Fibroblast of upper back skin (primary cell): ENCODE results near the gene PREX1.

Source experiments
- DNase-seq: peaks from one replicate; pipeline ENCODE4 v3.0.0-alpha.2; 2013

The PREX1 gene

DNA sequence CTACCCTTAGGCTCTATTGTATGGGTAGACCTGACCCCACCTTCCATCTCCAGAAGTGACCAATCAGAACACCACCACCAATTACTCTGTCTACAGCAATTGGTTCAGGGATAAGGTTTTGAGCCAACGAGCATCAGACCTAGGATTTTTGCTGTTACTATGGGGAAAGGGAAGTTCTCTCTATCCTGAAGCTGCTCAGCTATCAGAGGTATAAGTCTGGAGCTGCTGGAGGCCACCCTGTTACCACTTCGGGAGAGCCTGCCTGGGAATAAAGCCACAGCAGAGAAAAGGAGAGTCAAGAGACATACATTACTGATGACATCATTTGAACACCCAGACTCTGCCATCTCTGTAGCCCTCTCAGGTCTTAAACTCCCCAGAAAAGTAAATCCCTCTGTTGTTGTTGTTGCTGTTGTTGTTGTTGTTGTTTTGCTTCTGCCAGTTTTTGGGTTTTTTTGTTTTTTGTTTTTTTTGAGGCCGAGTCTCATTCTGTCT, 94.5 kb downstream of the PREX1 start:
- peak; percentile 52 for DNase-seq

- no peak for DNase-seq
These were observed 95.5 kb downstream of the PREX1 start for GRCh38 chr20:48732081-48732829.

DNA sequence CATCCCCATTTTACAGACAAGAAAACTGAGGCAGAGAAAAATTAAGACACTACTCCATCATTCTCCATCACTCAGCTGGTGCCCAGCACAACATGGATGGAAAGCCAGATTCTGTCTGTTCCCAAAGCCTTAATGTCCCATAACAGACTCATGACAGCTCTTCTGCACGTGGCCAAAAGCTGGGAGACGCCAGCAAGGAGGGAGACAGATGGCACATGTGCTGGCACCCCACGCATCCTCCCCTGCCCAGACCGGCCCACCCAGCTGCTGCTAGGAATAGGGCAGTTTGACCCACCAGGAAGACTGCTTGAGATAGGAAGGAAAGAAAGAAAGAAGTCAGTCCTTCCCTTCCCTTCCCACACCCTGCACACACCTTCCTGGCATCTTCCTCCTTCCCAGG, 96.3 kb downstream of the PREX1 start:
- no peak for DNase-seq

- DNase-seq = no peak
These were observed 96.8 kb downstream of the PREX1 start for GRCh38 chr20:48730977-48731376.

DNA sequence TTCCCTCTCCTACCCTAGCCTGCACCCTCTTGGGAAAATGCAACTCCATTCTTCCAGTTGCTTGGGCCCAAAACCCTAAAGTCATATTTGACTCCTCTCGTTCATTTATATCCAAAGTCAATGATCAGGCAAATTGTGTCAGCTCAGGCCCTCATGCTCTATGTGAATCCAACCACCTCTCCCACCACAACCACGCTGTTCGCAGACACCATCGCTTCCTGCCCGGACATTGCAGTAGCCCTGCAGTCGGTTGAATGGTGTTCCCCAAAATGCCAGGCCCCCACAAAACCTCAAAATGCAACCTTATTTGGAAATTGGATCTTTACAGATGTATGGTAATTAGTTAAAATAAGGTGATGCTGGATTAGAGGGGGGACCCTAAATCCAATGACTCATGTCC, 98.3 kb downstream of the PREX1 start:
- DNase-seq = no peak

DNA sequence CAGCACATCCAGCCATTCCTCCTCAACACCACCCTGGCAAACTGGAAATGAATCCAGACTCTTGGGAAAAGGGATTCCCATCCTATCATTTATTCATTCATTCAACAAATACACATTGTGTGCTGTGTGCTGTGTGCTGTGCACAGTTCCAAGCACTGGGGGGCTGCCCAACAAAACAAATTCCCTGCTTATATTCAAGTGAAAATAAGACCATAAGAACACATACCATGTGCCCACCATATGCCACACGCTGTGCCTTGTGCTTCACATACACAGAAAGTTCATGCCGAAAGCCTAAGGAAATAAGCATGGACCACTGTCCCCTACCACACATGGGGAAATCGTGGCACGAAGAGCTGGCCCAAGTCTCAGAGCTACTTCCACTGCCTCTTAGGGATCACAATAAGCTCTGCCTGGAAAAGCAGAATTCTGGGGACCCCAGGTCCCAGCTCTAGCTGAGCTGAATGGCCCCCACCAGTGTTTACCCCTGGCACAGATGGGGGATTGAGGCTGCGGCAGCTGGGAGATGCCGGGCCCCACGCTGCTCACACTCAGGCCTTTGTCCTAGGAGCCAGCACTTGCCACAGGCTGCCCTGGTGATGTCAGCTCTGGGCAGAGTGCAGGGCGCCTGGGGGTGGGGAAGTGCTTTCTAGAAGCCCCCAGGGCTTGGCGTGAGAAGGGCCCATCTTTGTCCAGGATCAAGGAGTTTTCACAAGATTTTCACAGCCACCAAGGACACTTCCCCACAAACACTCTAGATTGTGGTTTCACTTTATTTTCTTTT, 99.6 kb downstream of the PREX1 start:
- DNase-seq = no peak

GRCh38 chr20:48727226-48727625, 100.6 kb downstream of the PREX1 start:
- DNase-seq = no peak

DNA sequence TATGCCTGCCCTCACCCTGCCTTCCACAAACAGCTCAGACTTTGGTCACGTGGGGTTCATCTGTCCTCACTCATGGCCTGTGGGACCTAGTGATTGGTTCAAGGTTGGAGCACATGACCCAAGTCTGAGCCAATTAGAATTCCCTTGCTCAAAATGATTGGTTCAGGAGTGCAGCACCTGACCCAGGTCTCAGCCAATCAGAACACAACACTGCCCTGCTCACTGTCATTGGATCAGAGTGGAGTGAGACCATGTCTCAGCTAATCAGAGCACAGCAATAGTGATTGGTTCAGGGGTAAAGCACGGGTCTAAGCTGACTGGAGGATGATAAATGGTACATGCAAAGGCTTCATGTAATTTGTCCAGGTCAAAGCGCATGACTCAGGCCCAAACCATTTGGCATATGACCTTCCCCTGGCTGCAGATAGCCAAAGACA, 102.2 kb downstream of the PREX1 start:
- DNase-seq = no peak

DNA sequence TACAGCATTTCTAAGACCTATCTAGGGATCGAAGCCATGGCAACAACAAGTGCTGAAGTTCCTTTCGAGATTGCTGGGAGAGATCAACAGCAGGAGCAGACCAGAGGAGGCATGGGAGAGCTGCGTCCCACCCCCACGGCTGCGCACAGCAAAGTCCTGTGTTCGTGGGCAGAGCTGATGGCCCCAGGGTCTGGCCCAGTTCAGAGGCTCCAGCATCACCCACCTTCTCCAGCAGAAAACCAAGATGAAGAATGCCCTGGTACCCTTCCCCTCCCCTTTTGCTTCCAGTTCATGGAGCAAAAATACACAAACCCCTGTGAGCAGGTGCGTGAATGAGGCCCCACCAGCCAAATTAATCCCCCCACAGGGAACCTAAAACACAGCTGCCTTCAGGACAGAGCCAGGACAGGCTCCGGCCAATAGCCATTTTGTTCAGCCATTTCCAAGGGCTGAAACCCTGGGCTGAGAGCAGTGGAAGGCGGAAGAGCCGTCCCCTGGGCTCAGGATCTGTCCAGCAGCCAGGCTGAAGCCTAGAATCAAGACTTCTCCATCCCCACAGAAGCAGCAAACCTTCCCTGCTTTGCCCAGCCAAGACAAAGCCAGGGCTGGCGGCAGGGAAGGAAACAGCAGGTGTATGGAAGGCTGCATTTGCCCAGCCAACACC, 102.8 kb downstream of the PREX1 start:
- no peak for DNase-seq

DNA sequence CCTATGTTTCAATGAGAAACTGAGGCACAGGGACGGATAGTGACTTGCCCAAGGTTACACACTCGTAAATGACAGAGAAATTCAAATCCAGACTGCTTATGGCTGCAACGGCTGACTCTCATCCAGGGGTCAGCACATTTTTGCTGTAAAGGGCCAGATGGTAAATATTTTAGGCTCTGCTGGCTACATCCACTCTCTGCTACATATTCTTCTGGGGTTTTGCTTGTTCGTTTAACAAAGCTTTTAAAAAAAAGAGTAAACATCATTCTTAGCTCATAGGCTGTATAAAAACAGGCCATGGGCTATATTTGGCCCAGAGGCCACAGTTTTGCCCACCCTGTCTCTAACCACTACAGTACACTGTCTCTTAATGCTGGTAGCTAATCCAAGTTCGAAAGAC, 103.4 kb downstream of the PREX1 start:
- no peak for DNase-seq

DNA sequence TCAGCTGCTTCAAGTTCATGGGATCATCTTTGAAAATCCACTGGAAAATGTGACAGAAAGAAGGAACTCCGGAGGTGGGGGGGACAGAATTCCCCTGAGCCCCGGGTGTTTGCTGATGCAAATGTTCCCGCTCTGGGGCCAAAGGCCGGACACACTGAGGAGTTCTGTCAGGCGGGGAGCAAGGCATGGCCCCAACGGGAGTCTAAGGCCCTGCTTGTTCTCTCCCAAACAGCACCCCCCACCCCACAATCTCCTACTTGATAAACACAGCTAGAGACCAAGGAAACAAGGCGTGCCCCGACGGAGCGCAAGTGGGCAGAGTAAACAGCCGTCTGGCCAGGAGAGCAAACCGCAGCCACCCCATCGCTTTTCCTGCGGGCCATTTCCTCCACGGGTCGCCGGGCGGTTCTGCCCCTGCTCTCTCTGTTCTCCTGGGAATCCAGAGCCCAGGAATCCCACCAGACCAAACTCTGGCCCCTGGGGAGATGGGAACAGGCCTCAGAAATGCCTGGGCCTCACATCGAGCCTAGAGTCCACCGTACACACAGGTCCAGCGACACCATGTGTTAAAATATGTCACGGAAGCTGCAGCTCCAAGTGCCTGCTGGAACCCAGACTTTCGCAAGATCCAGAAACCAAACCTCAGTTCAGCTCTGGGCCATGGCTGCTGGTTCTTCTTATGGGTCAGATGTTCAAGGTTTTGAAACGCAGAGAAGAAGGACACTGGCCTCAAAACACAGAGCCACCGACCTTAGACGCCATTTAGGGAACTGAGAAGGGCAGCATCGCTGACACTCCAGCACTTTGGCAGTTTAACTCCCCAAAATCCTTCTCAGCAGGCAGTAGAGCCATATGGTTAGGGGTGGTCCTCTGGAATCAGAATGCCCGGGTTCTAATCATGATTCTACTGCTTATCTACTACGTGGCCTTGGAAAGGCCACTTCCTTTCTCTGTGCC, 104.2 kb downstream of the PREX1 start:
- DNase-seq = no peak

DNA sequence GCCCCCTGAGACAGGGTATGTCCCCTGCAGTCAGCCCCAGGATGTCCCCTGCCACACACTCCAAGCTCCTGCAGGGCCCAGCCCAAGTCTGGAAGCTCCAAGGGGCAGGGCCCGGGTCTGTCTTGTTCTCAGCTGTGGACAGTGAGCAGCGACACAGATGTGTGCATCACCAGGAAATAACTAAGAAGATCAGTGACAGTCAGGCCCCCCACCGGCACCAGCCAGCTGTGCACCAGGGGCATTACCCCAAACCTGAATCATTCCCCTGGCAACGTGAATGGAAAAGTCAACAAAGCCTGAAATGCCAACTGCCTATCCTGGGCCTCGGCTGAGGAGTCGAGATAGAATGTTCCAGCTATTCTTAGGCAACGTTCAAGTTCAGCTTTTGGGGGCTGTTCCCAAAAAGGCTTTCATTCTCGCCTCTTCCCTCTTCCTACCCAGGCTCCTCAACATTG, 105.0 kb downstream of the PREX1 start:
- DNase-seq = no peak

DNA sequence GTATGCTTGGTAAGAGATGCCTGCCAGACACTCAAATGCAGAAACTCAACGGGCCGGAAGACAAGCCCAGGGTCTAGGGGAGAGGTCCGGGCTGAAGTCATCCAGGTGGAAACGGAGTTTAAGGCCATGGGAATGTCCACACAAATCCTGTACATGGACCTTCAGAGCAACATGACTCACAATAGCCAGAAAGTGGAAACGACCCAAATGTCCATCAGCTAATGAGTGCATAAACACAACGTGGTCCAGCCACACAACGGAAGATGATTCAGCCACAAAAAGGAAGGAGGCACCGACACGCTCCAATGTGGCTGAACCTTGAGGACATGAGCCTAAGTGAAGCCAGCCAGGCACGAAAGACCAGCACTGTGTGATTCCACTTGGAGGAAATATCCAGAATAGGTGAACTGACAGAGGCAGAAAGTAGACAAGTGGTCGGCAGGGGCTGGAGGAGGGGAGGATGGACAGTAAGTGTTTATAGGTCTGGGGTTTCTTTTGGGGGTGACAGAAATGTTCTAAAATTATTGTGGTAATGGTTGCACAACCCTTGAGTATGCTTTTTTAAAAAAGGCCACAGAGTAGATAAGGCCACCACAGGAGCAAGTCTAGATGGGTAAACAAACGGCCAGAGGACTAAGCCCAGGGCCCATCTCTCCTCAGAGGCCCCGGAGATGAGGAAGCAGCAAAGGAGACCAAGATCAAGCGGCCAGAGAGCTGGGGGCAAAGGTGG, 105.6 kb downstream of the PREX1 start:
- DNase-seq = no peak

GRCh38 chr20:48721324-48722001, 106.3 kb downstream of the PREX1 start:
- no peak for DNase-seq

GRCh38 chr20:48720256-48720985, 107.4 kb downstream of the PREX1 start:
- no peak for DNase-seq

- DNase-seq = no peak
These were observed 108.1 kb downstream of the PREX1 start for GRCh38 chr20:48719598-48720255.

GRCh38 chr20:48718786-48719578, 108.8 kb downstream of the PREX1 start:
- no peak for DNase-seq

GRCh38 chr20:48717680-48718223, 110.0 kb downstream of the PREX1 start:
- DNase-seq = no peak
